ENCODE measurements around the gene TNK1. TPM values are rescaled to one million over a fixed set of nuclear protein-coding genes. Genes with fewer than 3 reads are reported as not detected.

TNK1 gene
- total RNA-seq, 1 experiment from 2014 or later = 16.8 TPM

- ChIA-PET RAD21 (ENCODE audit: low non-redundant PET in 1 of 2, low total read pairs in 2 of 2, uncharacterized antibody in 2 of 2, unreplicated experiment in 2 of 2) (no interaction called here), POLR2A (no interaction called here)
Measured at GRCh38 chr17:7409716-7410115, 28.8 kb downstream of the TNK1 start.

More at GRCh38 chr17:7409716-7410115, 28.8 kb downstream of the TNK1 start:
- H3K79me2 ChIP-seq (ENCODE audit: insufficient read depth, low read length) = peaks cover 2% of the 10 kb centered on the region; the same call in 1 of the 2 replicates
- H3K27me3 ChIP-seq (ENCODE audit: insufficient read depth, low read length) = no peaks in the 10 kb centered on the region
- H4K20me1 ChIP-seq (ENCODE audit: insufficient read depth) = no peaks in the 10 kb centered on the region
- no peaks in the 10 kb centered on the region for H3K9me3 ChIP-seq (ENCODE audit: control insufficient read depth in 1 of 2, insufficient read depth in 1 of 2, low read depth in 1 of 2, low read length in 2 of 2)
- H3K36me3 ChIP-seq (ENCODE audit: control insufficient read depth in 1 of 2, insufficient read depth in 2 of 2, low read length in 2 of 2) = peaks cover 0 to 6% of the 10 kb centered on the region in 2 experiments; a peak in 1 of 4 replicates
- H2AFZ ChIP-seq (ENCODE audit: low read depth, low read length, poor library complexity, severe bottlenecking) = no peak overlapping the region
- BruUV-seq (replicated peaks) = no TSS peak
- no peak overlapping the region for H3K27ac ChIP-seq (ENCODE audit: low read depth, low read length)
- no peak overlapping the region for H3K4me2 ChIP-seq (ENCODE audit: low read length)
- intact Hi-C loops (cut with micrococcal nuclease) = no loop called here
- H3K9me2 ChIP-seq (ENCODE audit: insufficient read depth) = no peaks in the 10 kb centered on the region
- no peak overlapping the region for H3K4me3 ChIP-seq (replicated peaks in 1 of 2; ENCODE audit: low read depth in 1 of 2, low read length in 2 of 2)
- H3K9ac ChIP-seq (ENCODE audit: low read length) = no peak overlapping the region
- TF ChIP-seq SP1 (IDR thresholded peaks at IDR 0.05; ENCODE audit: low read depth) (no peak), YY1 (IDR thresholded peaks at IDR 0.05; ENCODE audit: extremely low read depth, insufficient replicate concordance, low read depth, low read length) (no peak), CTCF (IDR thresholded peaks at IDR 0.05 in 2 of 3, conservative IDR thresholded peaks at IDR 0.05 in 1 of 3; ENCODE audit: borderline replicate concordance in 1 of 3, insufficient read depth in 1 of 3, low read depth in 2 of 3, low read length in 2 of 3) (no peak), EZH2phosphoT487 (IDR thresholded peaks at IDR 0.05; ENCODE audit: borderline replicate concordance) (no peak), FOSL1 (IDR thresholded peaks at IDR 0.05; ENCODE audit: low read depth) (no peak), SRF (IDR thresholded peaks at IDR 0.05; ENCODE audit: low read depth) (no peak)
- H3K4me1 ChIP-seq (ENCODE audit: control insufficient read depth in 1 of 2, insufficient read depth in 2 of 2, low read length in 2 of 2) = peaks cover 8 to 17% of the 10 kb centered on the region in 2 experiments; a peak in 3 of 4 replicates
- ATAC-seq = no peak
- no peak for DNase-seq (ENCODE audit: low read depth, low spot score)
- CTCF ChIA-PET = no interaction called here

Measured in HCT116 (cell line).